ENCODE measurements around the gene SREK1IP1. TPM values are rescaled to one million over a fixed set of nuclear protein-coding genes. Genes with fewer than 3 reads are reported as not detected.
"Not testable (repeated sequence)": the region's sequence is repeated elsewhere in the genome, so short reads cannot be mapped to it uniquely, and the experiment has no call there.

Gene SREK1IP1
- total RNA-seq, 1 experiment from 2014 or later, result 6.2 TPM

DNA sequence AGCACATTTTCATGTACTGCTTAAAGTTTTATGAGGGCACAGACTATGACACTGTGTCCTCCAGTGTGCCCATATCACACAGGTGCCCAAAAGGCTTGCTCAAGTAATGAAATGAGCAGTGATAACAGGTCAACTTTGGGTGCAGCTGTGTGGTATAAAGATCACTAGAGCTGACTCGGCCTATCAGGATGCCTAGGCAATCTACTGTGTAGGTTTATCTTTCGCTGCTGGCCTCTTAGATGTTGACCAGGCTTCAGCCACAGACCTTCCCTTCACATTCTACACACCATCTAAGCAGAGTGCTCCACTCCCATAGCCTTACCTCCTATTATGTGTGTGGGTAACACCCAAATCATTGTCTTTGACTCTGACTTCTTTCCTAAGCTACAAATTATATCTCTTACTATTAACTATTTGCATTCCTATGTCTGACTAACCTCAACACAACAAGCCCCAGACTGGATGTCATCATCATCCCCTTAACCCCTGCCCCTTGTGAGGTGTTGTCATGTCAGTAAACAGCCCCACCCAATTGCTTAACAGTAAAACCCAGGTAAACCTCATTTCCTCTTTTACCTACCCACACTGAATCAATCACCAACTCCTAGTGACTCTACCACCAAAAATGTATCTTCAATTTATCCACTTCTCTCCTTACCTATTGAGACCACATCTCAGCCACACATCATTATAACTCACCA is 2.5 kb downstream of the SREK1IP1 start:
- peak; percentile 7 for DNase-seq (ENCODE audit: low read depth)

GRCh38 chr5:64763948-64764503 is 4.5 kb downstream of the SREK1IP1 start:
- no peak for DNase-seq (ENCODE audit: low read depth)

DNA sequence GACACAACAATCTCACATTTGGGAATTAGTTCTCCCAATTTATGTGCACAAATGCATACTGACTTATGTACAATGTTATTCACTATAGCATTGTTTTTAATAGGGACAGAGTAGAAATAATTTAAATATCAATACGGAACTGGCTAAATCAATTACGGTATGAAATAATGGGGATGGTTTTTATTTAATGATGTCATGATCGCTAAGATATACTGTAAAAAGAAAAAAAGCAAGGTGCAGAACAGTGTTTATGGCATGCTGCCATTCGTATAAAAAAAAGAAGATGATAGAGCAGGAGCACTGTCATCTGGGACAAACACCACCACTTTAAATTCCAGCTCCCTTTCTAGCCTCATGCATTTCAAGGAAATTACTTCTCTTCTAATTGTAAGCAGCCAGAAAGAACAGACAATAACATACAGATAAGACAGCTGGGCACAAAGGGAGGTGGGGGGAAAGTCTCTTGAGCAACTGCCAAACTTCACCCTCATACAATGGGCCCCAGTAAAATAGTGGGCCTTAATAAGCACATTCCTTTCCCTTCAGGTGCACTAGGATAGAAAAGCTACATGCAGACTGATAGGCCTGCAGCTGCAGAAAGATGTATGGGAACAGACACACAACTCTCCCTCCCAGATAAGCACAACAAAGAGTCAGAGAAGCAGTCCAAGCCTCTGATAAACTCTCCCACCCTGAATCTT is 8.4 kb downstream of the SREK1IP1 start:
- no peak for DNase-seq (ENCODE audit: low read depth)

- DNase-seq (ENCODE audit: low read depth), result no peak
These were observed 9.6 kb downstream of the SREK1IP1 start for GRCh38 chr5:64758901-64759300.

GRCh38 chr5:64754066-64754465 is 14.4 kb downstream of the SREK1IP1 start:
- DNase-seq (ENCODE audit: low read depth), result no peak

GRCh38 chr5:64749385-64749784 is 19.1 kb downstream of the SREK1IP1 start:
- no peak for DNase-seq (ENCODE audit: low read depth)

GRCh38 chr5:64746446-64746845 is 22.0 kb downstream of the SREK1IP1 start:
- DNase-seq (ENCODE audit: low read depth), result no peak

DNA sequence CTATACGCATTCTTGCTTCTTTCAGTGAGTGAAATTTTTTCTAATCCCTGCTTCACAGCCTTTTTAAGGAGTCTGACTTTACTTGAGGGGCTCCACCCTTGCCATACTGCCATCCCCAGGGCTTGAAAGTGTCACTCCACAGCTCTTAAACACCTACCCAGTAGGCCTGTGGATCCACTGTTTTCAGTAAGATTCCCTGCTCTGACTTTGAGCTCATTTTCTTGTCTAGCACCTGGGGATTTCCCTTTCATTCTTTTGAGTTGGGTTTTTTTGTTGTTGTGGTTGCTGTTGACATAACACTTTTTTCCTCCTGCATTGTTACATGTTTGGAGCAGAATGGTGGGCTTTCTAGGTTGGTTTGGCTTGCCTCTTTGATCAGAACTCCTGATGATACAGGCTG is 23.6 kb downstream of the SREK1IP1 start:
- DNase-seq (ENCODE audit: low read depth), result no peak

- DNase-seq (ENCODE audit: low read depth), result no peak
These were observed 25.7 kb downstream of the SREK1IP1 start for GRCh38 chr5:64742821-64743220.

GRCh38 chr5:64742411-64742810 is 26.1 kb downstream of the SREK1IP1 start:
- DNase-seq (ENCODE audit: low read depth), result no peak

DNA sequence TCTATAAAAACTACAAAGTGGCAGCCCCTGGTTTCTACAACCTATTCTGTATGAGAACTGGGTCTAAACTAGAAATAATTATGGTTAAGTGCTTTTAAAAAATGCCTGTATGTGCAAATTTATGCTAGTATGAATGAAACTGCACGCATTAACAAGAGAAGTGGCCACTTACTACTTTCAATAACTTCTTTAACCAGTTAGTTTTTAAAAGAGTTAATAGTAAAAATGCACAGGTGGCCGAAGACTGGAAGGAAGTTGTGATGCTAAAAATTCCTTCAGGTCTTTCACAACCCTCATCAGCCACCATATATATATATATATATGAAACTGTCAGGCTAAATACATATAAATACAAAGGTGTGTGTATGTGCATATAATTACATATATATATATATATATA is 41.3 kb downstream of the SREK1IP1 start:
- DNase-seq (ENCODE audit: low read depth), result no peak

GRCh38 chr5:64722588-64722987 is 45.9 kb downstream of the SREK1IP1 start:
- no peak for DNase-seq (ENCODE audit: low read depth)

DNA sequence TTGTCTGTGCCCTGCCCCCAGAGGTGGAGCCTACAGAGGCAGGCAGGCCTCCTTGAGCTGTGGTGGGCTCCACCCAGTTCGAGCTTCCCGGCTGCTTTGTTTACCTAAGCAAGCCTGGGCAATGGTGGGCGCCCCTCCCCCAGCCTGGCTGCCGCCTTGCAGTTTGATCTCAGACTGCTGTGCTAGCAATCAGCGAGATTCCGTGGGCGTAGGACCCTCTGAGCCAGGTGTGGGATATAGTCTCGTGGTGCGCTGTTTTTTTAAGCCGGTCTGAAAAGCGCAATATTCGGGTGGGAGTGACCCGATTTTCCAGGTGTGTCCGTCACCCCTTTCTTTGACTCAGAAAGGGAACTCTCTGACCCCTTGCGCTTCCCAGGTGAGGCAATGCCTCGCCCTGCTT is 54.0 kb downstream of the SREK1IP1 start:
- DNase-seq (ENCODE audit: low read depth), result not testable (repeated sequence)

GRCh38 chr5:64707191-64707590 is 61.3 kb downstream of the SREK1IP1 start:
- DNase-seq (ENCODE audit: low read depth), result no peak

DNA sequence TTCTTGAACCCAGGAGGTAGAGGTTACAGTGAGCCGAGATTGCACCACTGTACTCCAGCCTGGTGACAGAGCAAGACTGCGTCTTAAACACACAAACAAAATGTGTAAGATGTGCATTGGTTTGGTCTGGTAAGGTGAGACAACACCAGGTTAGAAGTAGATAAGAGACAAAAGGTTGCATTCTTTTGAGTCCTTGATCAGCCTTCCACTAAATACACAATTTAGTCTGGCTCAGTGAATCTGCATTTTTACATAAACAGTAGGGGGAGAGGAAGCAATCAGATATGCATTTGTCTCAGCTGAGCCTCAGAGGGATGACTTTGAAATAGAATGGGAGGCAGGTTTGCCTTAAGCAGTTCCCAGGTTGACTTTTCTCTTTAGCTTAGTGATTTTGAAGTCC is 62.4 kb downstream of the SREK1IP1 start:
- not testable (repeated sequence) for DNase-seq (ENCODE audit: low read depth)

DNA sequence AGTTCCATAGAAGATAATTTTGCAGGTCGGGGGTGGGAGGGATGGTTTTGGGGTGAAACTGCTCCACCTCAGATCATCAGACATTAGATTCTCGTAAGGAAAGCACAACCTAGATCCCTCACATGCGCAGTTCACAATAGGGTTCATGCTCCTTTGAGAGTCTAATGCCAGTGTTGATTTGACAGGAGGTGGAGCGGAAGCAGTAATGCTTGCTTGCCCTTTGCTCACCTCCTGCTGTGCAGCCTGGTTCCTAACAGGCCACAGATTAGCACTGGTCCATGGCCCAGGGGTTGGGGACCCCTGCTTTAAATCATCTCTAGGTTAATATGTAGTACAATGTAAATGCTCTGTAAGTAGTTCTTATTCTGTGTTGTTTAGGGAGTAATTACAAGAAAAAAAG is 67.7 kb downstream of the SREK1IP1 start:
- DNase-seq (ENCODE audit: low read depth), result no peak

GRCh38 chr5:64696414-64696813 is 72.1 kb downstream of the SREK1IP1 start:
- DNase-seq (ENCODE audit: low read depth), result not testable (repeated sequence)

- no peak for DNase-seq (ENCODE audit: low read depth)
These were observed 74.9 kb downstream of the SREK1IP1 start for GRCh38 chr5:64693636-64694035.

DNA sequence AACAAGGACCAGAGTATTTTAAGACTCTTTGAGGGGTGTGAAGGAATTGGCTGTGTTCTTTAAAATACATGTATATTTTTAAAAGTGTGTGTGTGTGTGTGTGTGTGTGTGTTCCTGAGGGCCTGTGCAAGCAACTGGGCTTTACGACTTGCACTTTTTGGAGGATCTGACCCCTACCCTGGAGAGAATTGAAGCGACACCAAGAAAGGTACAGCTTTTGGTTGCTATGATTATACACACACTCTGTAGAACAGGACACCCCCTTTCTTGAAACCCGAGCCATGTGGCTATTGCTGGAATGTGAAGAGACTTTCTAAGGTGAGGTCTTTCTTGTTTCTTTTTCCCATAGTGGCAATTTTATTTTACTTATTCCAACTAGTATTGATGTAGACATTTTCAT is 77.2 kb downstream of the SREK1IP1 start:
- no peak for DNase-seq (ENCODE audit: low read depth)

DNA sequence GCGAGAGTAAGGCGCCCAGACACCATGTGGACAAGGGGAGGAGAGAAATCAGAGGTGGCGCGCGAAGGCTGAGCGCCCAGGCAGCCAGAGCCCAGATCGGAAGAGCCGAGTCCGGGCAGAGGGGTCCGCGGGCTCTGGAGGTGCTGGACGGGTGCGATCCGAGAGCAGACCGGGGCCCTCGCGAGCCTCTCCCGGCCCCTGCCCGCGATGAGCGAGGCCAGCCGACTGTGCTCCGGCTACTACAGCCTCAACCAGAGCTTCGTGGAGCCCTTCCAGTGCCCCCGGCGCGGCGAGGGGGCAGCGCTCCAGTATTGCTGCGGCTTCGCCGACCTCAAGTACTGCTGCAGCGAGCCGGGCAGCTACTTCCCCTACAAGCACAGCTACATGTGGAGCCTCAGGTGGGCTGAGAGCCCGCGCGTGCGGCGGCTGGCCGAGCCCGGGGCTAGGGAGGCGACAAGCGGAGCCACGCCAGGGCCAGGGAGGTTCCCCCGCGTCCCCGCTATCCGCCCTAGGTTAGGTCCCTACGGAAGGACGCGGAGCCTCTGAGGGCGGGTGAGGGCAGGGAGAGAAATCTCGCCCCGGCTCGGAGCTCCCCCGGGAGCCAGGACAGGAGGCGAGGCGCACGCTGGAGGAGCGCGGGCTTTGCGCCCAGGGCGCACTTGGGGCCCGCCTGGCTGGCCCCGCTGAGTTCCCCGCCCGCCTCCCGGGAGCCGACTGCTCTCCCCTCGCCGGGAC is 77.9 kb downstream of the SREK1IP1 start, which contains the start of gene SHISAL2B:
Gene SHISAL2B (plus strand): TSS at position 87 of the 735 bp plus-strand sequence. CDS start 121 bp downstream, at position 208.
- DNase-seq (ENCODE audit: low read depth), result peak; percentile 29

- DNase-seq (ENCODE audit: low read depth), result no peak
These were observed 78.4 kb downstream of the SREK1IP1 start for GRCh38 chr5:64690104-64690416.

DNA sequence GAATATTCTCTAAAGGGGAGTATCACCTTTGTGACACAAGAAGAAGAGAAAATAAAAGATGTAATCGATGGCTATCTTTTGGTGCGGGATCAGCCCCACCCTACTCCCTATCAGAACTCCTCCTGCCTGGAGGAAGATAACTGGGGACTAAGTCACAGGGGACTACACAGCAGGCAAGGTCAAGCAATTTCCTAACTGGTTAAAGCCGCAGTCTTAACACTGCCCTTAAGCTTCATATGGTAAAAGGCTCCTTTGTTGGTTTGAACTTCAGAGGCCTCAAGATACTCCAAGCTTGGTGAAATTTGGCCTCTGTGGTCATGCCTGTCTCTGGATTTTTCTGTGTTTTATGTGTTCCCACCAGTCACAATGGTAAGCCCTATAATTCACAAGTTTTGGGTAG is 79.5 kb downstream of the SREK1IP1 start:
- DNase-seq (ENCODE audit: low read depth), result no peak
